HG02973 (cell line): Measurements from ENCODE around the gene HINFP.
A peak's percentile ranks its signal among the peaks of the same experiment; 100 is the strongest.
"Not testable (repeated sequence)": the region's sequence is repeated elsewhere in the genome, so short reads cannot be mapped to it uniquely, and the experiment has no call there.

ENCODE experiments used
- ATAC-seq: cut with Tn5 transposase; IDR thresholded peaks from one replicate; pipeline ENCODE4 v1.9.1; 2021; ENCODE audit warnings: moderate library complexity; ENCODE audit not compliant: unreplicated experiment

The HINFP gene

DNA sequence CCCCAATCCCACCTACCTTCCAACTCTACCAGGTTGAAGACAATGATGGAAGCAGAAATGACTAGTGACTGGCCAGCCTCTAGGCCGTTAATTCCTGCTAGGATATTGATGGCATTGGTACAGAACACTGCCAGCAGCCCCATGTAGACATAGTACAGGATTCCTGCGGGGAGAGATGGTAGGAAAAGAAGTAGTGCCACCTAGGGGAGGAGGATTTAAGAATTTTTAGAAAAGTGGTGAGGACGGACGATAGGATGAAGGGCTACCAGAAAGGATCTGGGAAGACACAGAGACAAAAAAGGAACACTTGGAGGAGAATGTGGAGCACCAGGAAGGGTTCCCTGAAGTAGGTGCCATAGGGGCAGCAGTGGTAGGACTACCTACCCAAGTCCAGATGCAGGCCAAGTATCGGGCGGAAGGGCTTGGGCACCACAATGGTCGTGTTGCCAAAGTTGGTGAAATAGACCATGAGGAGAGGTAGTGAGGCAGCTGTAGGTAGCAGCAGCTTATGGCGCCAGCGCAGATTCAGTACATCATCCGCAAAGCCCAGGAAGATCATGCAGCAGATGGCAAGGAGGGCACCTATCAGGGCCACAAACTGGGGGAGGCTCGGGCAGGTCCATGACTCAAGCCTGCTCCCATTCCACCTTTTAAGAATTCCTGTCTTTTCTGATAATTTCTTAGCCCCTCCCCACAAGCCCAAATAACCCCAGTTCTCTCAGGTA is 21.0 kb upstream of the HINFP start:
- no peak for ATAC-seq

- ATAC-seq = peak; percentile 4
These were observed 20.2 kb upstream of the HINFP start for GRCh38 chr11:119100994-119101758.

DNA sequence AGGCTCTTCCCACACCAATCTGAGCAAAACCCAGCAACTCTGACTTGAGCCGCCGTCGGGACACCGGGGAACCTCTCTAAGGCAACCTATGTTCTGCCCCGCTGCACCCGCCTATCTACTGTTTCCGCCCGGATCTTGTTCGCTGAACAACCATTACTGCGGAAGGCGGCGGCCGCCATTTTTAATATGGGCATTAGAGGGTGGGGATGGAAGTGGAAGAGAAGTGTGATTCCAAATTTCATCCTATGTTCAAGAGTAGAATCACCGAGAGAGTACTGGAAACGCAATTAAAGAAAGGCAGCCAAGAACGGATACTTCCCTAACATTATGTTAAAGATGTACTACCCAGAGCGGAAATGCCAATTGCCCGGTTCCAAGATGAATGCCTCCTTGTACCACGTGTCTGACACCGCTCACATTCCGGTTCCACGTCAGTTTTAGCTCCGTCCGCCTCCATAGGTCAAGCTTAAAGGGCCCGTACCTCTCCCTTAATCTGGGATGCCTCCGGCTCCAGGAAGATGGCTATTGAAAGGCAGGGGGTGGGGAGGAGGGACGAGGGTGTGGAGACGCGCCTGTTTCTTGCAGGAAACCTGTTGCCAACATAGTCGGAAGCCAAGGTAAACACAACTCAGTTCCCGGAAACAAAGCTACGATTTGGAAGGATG is 19.5 kb upstream of the HINFP start, which contains the start of gene DPAGT1:
DPAGT1 (minus strand) TSS at position 95 of the 665 bp plus-strand sequence. CDS start 198 bp downstream, outside the sequence.
- ATAC-seq = peak; percentile 63

DNA sequence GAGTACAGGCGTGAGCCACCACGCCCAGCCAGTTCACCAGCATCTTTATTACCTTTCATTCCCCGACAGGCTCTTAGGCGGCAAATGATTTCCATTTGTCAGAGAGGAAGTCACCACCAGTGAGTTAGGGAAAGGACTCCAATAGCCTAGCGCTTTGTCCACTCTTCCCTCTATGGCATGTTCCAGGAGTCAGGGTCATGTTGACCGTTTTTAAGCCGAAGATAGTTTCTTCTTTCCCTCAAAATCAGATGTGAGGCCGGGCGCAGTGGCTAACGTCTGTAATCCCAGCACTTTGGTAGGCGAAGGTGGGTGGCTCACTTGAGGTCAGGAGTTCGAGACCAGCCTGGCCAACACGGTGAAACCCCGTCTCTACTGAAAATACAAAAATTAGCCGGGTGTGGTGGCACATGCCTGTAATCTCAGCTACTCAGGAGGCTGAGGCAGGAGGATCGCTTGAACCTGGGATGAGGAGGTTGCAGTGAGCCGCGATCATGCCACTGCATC is 18.2 kb upstream of the HINFP start:
- ATAC-seq = not testable (repeated sequence)

DNA sequence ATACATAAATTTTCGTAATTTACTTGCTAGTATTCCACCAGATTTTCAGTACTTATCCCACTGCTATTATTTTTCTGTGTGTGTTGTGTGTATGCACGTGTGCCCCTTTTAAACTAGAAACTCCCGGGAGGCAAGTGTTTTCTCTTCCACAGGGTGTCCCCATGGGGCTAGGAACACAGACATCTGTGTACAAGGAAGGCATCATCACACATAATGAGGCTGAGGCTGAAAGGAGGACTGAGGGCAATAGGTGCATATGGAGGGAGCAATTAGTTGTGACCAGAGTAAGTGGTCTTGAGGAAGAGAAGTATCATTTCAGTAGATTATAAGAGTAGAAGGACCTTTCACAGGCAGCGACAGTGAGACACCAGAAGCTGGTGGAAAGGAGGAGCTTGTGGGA is 17.6 kb upstream of the HINFP start:
- ATAC-seq = no peak

DNA sequence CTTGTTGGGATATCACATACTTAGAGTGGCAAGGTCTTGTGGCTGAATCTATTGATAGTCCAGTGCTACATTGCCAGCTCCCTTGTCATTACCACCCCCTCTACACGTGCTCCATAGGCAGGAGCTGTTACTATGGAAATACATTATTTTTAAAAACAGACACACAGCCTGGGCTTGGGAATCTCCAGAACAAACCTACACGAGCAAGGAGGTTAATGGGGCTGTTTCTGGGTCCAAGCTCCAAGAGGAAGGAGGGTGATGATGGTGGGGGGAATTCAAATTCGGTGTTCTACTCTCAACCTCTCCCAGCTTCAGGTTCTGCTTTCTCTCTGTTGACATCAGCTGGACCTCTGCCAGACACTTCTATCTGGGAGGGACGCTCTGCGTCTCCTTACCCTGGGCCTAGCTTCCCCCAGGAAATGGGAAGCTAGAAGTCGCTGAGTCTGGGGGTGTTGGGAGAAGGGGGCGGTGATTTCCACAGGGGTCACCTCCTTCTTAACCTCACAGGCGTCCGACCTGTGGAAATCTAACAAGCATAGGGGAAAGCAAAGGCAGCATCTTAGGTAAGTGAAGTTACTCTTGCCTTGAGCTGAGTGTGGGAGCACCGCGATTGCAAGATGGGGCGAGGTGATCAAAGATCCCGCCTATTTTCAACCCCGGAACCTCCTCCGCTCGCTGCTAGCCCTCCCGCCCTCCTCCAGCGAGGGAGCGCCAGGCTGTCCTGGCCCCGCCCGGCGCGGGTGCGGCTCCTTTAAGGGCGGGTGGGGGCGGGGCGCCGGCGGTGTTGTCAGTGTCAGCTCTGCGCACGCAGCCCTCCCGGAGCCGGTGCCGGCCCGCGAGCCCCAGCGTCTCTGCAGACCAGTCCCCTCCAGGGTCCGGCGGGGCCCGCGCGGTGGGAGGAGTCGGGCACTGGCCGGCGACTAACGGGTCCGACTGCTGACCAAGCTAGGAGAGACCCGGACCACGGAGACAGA is 14.5 kb upstream of the HINFP start, which contains the start of gene C2CD2L:
C2CD2L (plus strand) TSS at position 781 of the 974 bp plus-strand sequence. CDS start 398 bp downstream, outside the sequence.
- ATAC-seq = peak; percentile 58

- peak; percentile 23 for ATAC-seq
These were observed 13.7 kb upstream of the HINFP start for GRCh38 chr11:119107538-119108145.

- ATAC-seq = no peak
These were observed 13.1 kb upstream of the HINFP start for GRCh38 chr11:119108146-119108856.

DNA sequence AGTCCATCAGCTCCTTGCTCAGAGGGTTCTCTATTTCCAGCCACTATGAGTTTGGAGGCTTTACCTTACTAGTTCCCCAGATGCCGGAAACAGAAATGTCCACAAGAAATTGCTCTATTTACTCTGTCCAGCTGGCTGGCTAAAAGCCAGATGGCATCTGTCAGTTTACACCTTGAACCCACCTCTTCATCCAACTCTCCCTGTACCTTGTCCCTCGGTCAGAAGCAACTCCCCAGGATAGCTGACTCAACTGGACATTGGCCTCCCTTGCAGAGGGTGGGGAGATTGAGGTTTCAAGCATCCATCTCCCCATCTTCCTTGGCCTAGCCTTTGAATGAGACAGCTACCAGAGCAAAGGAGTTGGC is 12.5 kb upstream of the HINFP start:
- no peak for ATAC-seq

GRCh38 chr11:119109843-119110242 is 11.5 kb upstream of the HINFP start:
- no peak for ATAC-seq

GRCh38 chr11:119110439-119110838 is 10.9 kb upstream of the HINFP start:
- no peak for ATAC-seq

- ATAC-seq = no peak
These were observed 9.9 kb upstream of the HINFP start for GRCh38 chr11:119111361-119111925.

DNA sequence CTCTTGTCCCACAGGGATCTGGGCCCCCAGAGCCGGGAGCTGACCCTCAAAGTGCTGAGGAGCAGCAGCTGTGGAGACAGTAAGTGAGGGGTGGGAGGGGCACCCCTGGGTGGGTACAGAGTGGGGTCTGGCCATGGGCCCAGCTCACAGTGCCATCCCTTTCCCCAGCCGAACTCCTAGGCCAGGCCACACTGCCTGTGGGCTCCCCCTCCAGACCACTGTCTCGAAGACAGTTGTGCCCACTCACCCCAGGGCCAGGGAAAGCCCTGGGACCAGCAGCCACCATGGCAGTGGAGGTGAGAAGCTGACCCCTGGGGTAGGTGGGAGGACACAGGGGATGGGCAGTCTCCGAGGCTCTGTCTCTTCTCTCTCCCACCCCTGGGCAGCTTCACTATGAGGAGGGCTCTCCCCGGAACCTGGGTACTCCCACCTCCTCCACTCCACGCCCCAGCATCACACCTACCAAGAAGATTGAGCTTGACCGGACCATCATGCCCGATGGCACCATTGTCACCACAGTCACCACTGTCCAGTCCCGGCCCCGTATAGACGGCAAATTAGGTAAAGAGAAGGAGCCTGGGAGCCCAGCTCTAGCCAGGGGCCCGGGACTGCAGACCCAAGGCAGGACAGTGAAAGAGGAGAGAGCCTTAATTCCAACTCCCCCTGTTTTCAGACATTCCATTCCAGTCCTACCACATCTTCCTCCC is 8.9 kb upstream of the HINFP start:
- no peak for ATAC-seq

GRCh38 chr11:119113716-119114115 is 7.7 kb upstream of the HINFP start:
- ATAC-seq = no peak

GRCh38 chr11:119114351-119114750 is 7.0 kb upstream of the HINFP start:
- ATAC-seq = no peak

GRCh38 chr11:119115484-119116234 is 5.7 kb upstream of the HINFP start:
- ATAC-seq = no peak

GRCh38 chr11:119116235-119116594 is 5.2 kb upstream of the HINFP start:
- ATAC-seq = no peak

- ATAC-seq = no peak
These were observed 4.8 kb upstream of the HINFP start for GRCh38 chr11:119116601-119117000.
